Pancreas (tissue), 10 donors: ENCODE results near the gene ESPNL. TPM values are rescaled to one million over a fixed set of nuclear protein-coding genes. Genes with fewer than 3 reads are reported as not detected.

Experiments
- ATAC-seq, 4 donors: fragments of 200-7000 bp; cut with Tn5 transposase; one replicate each; pipeline versions ENCODE4 v1.8.0 to v1.9.1; 2020; ENCODE audit warnings: mild to moderate bottlenecking in 4 of 4, moderate library complexity in 4 of 4
- DNase-seq, 6 donors: peaks; one replicate each; pipeline ENCODE4 v3.0.0-alpha.2; 2020
- FAIRE-seq: peaks from 2 replicates; lab custom pipeline; 2012; peaks lifted over from hg19 to GRCh38; lab: Jason Lieb, UNC
- H3K27ac ChIP-seq, 4 donors: fragments of 200-600 bp; sonication (generic); 1 replicate in 3 of 4; 2 replicates in 1 of 4; pipeline versions ENCODE4 v1.5.0 to v1.8.0; 2020
- H3K27me3 ChIP-seq, 4 donors: fragments of 200-600 bp; one replicate each; pipeline ENCODE4 v1.8.0; 2021
- H3K36me3 ChIP-seq, 3 donors: fragments of 200-600 bp; sonication (generic) in 1 of 3; one replicate each; pipeline versions ENCODE4 v1.5.0 to v1.8.0; 2020 to 2021
- H3K4me1 ChIP-seq, 3 donors: fragments of 200-600 bp; one replicate each; pipeline ENCODE4 v1.8.0; 2021
- H3K4me3 ChIP-seq, 4 donors: fragments of 200-600 bp; sonication (generic) in 2 of 4; one replicate each; pipeline versions ENCODE4 v1.5.0 to v1.8.0; 2020 to 2021
- H3K9me3 ChIP-seq, 4 donors: fragments of 200-600 bp; one replicate each; pipeline ENCODE4 v1.8.0; 2021
- WGBS, 2 donors: extraction: QIAGEN DNeasy Blood & Tissue Kit; methylation state at CpG; one replicate each; pipeline ENCODE4 v1.1.7; 2013; 5-methylcytosine and 5-hydroxymethylcytosine counted together
- intact Hi-C, 3 donors: fragments of 100-400 bp; cut with DNase I; formaldehyde crosslinking; loops; one replicate each; pipeline versions ENCODE4 v1.11.1 to v1.14.2; 2022
- polyA plus RNA-seq, 2 donors: library from polyadenylated mRNA; stranded (reverse); fragments of 200-250 nt; gene quantifications; one replicate each; pipeline ENCODE4 v1.2.3, GENCODE V29; 2013
- total RNA-seq, 6 donors: library from RNA; stranded (reverse); fragmentation: NEBNext Ultra II Directional in 4 of 6; extraction: Animal tissue kit (Norgen Biotek cat#: 25700) in 4 of 6; gene quantifications; one replicate each; pipeline versions ENCODE4 v1.2.1 to v1.2.4, GENCODE V29; 2021 to 2023
- TF ChIP-seq, protein P1 (sequence below), 4 donors: fragments of 200-600 bp; sonication (generic) in 3 of 4; IDR thresholded peaks; one replicate each; pipeline versions ENCODE4 v1.5.0 to v1.8.0; 2021; ENCODE audit warnings: antibody characterized with exemption in 4 of 4
- donor health status: healthy with polysubstance abuse.
- donor health status: DM: no; HTN: no; CAD: no; lungs with moderate emphysema.
- donor health status: DM: no; HTN: no; CAD: no.
- donor health status: control.
- donor health status: control.
- donor health status: Bipolar disorder and iron deficiency.
- donor health status: DM: yes; HTN: yes; CAD: no.
- donor health status: DM: no; HTN: no; CAD: no.
- donor health status: DM: no; HTN: no; CAD: no.
- donor health status: DM: yes; HTN: yes; CAD: no.

Gene ESPNL
- total and polyA plus RNA-seq, 8 donors = 0.05 to 0.72 (median 0.25) TPM; not detected in 1

DNA sequence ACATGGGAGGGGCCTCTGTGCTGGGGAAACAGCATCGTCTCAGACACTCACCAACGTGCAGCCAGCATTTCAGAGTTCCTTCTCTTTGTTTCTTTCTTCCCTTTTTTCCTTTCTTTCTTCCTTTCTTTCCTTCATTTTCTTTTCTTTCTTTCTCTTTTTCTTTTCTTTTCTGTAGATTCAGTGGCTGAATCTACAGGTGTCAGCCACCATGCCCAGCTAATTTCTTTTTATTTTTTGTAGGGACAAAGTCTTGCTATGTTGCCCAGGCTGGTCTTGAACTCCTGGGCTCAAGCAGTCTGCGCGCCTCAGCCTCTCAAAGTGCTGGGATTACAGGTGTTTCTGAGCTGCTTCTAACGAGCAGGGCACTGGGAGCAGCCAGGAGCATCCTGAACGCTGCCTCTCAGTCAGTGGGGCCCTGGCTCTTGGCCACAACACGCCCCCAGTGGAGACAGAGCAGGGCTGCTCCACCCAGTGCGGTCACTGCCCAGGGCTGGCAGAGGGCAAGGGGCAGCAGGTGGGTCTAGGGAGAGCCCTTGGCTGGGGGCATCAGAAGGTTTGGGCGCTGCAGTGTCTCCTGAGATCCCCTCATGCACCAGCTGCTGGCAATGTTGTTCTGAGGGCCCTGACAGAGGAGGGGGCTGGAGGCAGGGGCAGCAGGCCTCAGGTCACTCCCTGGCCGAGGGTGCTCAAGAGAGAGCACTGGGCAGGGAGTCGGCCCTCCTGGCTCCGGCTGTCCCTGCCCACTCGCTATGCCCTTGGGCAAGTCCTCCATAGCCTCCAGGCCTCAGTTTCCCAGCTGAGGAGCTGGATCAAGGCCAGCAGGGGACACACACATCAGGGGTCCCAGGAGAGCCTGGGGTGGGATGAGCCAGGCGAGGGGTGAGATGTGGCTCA lies 33.6 kb downstream of the ESPNL start:
- no peaks in the 10 kb centered on the region for H3K4me1 ChIP-seq
- 80% methylated on average over 14 of the region's 14 CpGs for WGBS, 2 donors
- TF ChIP-seq, protein P1, sequence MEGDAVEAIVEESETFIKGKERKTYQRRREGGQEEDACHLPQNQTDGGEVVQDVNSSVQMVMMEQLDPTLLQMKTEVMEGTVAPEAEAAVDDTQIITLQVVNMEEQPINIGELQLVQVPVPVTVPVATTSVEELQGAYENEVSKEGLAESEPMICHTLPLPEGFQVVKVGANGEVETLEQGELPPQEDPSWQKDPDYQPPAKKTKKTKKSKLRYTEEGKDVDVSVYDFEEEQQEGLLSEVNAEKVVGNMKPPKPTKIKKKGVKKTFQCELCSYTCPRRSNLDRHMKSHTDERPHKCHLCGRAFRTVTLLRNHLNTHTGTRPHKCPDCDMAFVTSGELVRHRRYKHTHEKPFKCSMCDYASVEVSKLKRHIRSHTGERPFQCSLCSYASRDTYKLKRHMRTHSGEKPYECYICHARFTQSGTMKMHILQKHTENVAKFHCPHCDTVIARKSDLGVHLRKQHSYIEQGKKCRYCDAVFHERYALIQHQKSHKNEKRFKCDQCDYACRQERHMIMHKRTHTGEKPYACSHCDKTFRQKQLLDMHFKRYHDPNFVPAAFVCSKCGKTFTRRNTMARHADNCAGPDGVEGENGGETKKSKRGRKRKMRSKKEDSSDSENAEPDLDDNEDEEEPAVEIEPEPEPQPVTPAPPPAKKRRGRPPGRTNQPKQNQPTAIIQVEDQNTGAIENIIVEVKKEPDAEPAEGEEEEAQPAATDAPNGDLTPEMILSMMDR (IDR thresholded peaks at IDR 0.05) = no peak
- intact Hi-C loops = no loop called here
- H3K36me3 ChIP-seq = no peaks in the 10 kb centered on the region
- no peak overlapping the region for H3K27ac ChIP-seq
- FAIRE-seq = no peak
- H3K4me3 ChIP-seq = no peak overlapping the region
- DNase-seq = peak in 2 of 6 donors; percentile 36 to 48
- no peaks in the 10 kb centered on the region for H3K9me3 ChIP-seq
- no peak for ATAC-seq
- no peaks in the 10 kb centered on the region for H3K27me3 ChIP-seq

DNA sequence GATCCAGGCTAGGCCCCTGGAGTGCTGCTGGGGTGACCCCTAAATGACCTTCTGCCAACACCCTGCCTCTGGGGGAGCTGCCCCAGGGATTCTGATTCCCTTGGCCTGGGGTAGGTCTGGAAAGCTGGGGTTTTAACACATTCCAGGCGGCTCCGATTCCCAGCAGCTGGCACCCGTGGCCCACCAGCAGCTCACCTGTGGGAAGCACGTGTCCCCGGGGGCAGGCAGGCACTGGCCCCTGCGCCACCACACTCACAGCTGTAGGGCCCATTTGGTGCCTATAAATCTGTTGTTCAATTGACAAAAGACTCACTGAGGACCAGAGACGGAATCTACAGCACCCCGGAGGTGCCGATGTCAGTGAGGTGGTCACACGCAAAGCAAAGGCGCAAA lies 34.2 kb downstream of the ESPNL start:
- intact Hi-C loops = no loop called here
- ATAC-seq = no peak
- Histone ChIP-seq H3K27ac (no peak overlapping the region), H3K36me3 (no peaks in the 10 kb centered on the region), H3K4me1 (no peaks in the 10 kb centered on the region), H3K27me3 (no peaks in the 10 kb centered on the region), H3K9me3 (no peaks in the 10 kb centered on the region), H3K4me3 (no peak overlapping the region)
- no peak for FAIRE-seq
- 91 to 93% methylated on average over 11 of the region's 11 CpGs for whole genome bisulfite sequencing, 2 donors
- peak in 1 of 6 donors; percentile 52 for DNase-seq
- TF ChIP-seq, protein P1 (IDR thresholded peaks at IDR 0.05) = no peak

- intact Hi-C loops = no loop called here
- Histone ChIP-seq H3K36me3 (no peaks in the 10 kb centered on the region), H3K4me1 (no peaks in the 10 kb centered on the region), H3K4me3 (no peak overlapping the region), H3K27ac (no peak overlapping the region), H3K27me3 (no peaks in the 10 kb centered on the region), H3K9me3 (no peaks in the 10 kb centered on the region)
- WGBS, 2 donors = 83 to 84% methylated on average over 15 of the region's 15 CpGs
- DNase-seq (peak in 1 of 6 donors; percentile 15), ATAC-seq (no peak), FAIRE-seq (no peak)
- TF ChIP-seq, protein P1 (IDR thresholded peaks at IDR 0.05) = no peak
Observed at GRCh38 chr2:238135601-238136150, 35.5 kb downstream of the ESPNL start.

DNA sequence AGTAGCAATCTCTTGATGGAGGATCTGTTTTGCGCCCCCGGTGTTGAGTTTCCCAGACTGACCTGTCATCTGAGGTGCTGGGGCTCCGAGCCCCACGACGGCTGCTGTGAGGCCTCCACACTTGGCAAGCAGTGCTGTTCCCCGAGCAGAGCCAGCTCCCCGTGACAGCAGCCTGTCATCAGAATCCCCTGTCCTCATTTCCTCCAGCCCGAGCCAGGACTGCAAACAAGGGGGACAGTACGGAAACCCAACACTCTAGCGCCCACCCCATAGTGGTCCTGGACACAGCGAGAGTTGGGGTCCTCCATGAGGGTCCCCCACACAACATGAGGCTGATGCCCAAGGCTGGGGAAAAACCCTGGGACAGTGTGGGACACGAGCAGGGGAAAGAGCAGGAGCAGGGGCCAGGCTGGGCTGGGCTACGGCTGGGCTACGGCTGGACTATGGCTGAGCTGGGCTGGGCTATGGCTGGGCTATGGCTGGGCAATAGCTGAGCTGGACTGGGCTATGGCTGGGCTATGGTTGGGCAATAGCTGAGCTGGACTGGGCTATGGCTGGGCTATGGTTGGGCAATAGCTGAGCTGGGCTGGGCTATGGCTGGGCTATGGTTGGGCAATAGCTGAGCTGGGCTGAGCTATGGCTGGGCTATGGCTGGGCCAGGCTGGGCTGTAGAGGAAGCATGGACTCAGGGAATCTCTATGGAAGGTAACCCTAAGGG lies 36.8 kb downstream of the ESPNL start:
- DNase-seq = peak in 4 of 6 donors; percentile 37 to 70 (median 51)
- Histone ChIP-seq H3K36me3 (no peaks in the 10 kb centered on the region), H3K27me3 (no peaks in the 10 kb centered on the region), H3K4me3 (no peak overlapping the region), H3K4me1 (no peaks in the 10 kb centered on the region), H3K9me3 (no peaks in the 10 kb centered on the region), H3K27ac (no peak overlapping the region)
- TF ChIP-seq, protein P1 (IDR thresholded peaks at IDR 0.05) = no peak
- WGBS, 2 donors = 76 to 77% methylated on average over 14 of the region's 14 CpGs
- intact Hi-C loops = no loop called here
- ATAC-seq = peak in 3 of 4 donors; percentile 29 to 47 (median 44)
- FAIRE-seq = no peak
